8988T (cell line): Measurements from ENCODE around the gene KCNH8.
"Not testable (repeated sequence)": the region's sequence is repeated elsewhere in the genome, so short reads cannot be mapped to it uniquely, and the experiment has no call there.

Experiments used
- DNase-seq: peaks from one replicate; pipeline ENCODE4 v3.0.0; 2011

The KCNH8 gene

DNA sequence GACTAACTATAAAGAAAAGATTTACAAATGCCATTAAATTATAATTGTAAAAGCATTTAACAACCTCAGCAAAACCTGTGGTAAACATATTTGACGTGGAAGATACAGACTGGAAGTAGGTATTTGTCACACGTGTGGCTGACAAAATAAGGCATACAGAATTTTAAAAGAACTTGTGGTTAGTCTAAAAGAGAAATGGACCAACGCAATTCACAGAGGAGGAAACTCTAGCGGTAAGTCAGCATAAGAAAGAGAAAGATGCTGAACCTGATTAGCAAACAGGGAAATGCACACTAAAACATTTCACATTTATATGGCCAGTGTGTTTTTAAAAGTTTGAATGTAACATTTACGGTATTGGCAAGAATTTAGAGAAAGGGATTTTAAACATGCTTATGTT, 35.3 kb downstream of the KCNH8 start:
- DNase-seq: no peak

DNA sequence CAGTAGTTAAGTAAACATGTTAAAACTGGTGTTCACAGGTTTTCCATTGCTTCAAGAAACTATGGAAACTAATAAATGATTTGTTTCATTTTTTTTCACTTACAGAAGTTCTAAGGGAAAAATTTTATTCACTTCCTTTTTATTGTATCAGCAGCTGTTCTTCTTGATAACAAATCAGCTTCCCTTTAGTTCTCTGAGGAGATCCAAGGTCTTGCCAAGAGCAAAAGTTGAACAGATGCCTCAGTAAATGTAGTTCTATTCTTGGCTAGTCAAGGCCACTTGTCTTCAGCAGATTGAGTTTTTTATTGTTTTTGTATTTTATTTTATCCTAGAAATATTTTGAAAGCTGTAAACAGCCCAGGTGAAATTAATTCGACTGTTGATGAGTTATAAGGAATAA, 41.8 kb downstream of the KCNH8 start:
- no peak for DNase-seq

DNA sequence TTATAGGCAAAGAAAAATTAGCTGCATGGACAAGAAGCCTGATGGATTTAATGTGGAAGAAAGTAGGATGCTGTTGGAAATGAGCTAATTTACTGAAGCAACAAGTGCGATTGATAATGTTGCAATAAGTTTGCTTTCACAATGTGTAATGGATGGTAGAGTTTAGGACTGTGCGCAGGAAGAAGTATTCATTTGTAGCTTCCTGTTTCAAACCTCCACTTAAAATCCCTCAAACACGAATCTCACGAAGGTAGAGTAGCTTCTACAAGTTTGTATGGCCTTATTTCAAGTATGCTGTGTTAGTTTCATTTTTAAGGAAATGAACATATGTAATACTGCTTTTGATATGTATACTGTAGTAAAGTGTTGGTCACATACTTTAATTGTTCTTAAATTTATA, 42.3 kb downstream of the KCNH8 start:
- no peak for DNase-seq

DNA sequence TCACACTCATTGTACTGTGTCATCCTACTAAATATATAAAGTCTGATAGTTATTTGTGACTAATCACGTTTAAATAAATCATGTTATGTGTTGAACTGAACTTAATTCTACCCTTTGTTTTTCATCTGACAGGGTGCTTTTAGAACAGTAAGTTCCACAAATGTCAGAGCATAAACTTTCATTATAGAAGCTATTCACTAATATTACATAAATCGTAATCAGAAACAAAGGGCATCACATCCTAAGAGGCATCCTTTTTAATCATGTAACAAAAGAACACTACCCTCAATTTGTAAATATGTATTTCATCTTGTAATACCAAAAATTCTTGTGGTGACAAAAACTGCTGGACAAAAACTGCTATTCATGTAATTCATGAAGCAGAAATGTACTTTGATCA, 50.8 kb downstream of the KCNH8 start:
- DNase-seq: no peak

DNA sequence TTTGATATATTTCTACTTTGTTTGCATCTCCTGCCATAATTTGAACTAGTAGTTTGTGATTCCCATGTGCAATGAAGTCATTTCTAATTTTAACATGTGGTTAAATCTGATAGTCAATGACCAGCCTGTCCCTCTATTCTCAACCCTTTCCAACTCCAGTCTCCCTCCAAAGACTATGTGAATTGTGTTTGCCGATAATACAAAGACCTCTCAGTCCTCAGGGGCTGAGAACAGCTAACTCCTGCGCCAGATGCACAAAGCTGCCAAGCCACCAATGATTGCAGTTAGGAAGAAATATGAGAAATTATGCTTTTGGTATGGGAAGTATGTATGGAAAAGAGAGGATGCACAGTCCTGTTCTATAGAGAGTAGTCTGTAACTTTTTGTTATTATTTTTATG, 54.0 kb downstream of the KCNH8 start:
- DNase-seq: no peak

DNA sequence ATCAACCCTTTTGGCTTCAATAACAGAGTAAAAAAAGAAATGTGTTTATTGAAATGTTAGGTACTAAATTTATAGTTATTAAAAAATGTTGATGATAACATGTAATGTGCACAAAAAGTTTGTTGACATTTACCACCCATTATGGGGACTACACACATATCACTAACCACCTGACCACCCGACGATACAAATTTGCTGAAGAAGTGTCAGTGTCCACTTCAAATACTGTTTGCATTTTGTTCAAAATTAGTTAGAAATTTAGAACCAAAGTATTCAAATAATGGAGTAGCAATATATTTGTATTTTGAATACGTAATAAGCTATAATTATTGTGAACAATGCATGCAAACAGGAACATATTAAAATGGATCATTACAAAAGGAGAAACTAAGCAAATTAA, 54.4 kb downstream of the KCNH8 start:
- DNase-seq: no peak

DNA sequence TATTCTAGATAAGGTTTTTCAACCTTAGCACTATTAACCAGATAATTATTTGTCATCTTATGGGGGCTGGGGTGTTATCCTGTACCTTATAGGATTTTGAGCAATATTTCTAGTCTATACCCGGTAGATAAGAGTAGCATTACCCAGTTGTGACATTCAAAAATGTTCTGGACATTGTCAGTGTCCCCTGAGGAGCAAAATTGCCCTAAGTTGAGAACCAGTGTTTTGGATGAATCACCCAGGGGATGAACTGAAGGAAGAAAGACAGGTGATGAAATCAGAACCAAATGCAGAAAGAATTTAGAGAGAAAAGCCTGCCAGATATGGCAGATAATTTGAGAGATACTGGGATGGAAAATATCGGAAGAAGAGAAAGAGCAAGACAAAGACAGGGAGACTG, 58.2 kb downstream of the KCNH8 start:
- DNase-seq: no peak

DNA sequence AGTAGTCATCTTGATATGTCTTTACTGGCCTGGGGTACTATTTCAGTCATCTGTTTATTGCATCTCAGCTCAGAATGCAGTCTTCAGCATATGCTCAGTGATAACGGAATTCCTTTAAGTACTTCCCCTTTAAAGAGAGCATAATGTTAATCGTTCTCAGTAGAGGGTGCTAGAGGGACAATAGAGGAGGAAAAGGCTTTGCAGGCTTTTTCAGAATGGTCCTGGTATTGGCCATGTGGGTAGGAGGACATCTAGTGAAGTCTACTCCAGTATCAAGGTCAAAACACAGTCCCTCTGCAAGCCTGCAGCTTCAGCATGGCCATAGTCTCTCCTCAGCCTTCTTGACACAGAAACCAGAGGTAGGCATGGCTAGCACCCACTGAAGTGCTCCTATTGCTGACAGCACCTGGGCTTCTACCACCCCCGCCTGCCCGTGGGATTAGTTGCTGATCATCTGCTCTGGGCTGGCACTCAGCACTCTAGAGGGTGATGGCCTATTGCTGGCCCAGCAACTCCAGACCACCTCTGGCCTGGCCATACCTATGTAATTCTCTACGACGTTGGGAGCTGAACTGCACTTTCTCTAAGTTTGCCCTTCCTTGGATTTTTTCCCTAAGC, 65.4 kb downstream of the KCNH8 start:
- DNase-seq: no peak

DNA sequence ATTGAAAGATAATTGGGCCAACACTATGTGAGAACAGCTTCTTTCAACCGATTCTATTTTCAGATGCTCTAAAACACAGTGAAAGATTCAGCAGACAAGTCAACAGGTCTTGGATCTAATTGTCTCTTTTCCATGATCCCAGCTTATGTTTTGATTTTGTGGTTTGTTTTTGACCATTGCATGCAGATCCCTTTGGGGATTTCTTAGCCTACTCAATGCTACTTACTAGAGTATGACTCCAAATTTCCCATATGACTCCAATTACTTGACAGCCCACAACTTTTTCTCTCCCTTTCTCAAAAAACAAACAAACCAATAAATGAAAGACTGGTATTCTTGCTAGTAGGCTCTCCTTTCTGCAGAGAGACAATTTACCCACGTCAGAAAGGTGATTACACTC, 67.1 kb downstream of the KCNH8 start:
- no peak for DNase-seq

DNA sequence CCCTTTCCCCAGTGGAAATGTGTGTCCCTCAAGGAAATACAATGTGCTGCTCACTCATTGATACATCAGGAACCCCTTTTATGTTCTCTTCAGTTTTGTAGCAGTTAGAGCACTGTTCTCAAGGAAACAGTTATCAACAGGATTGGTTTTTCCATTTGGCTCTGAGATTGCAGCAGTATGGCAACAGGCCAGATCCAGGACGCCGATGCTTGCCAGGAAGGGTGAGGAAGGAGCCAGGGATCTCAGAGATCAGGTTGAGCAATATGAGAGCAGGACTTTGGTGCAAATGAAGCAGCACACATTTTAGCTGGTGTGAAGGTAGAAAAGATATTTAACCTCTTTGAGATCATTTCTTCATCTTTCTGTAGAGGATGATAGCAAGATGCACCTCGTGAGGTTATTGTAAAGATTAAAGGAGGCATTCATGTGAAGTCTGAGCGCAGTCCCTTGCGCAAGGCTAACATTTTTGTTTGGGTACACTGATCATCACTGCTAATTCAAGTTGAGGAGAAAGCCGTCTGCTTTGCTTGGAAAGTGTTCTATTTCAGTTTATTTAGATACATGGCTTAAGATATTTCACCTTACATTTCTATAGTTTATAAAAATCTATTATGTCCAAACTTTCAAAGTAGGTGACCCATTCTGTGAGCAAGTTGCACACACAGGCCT, 68.5 kb downstream of the KCNH8 start:
- no peak for DNase-seq

DNA sequence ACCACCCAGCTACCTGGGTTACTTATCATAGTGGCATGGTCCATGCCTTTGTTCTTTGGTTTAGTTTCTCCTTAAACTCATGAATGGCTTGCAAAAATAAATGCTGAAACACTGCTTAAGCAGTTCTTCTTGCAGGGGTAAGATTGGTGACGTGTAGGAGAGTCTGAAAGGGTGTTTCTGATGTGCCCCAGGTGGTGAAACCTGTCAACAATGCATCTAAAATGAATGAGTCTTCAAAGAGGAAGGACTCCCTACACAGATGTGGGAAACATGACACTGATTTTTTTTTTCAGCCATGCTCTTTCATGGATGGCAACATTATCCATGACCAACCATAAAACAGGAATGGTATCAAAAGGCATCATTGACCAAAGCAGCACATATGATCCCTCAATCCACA, 72.0 kb downstream of the KCNH8 start:
- DNase-seq: no peak

DNA sequence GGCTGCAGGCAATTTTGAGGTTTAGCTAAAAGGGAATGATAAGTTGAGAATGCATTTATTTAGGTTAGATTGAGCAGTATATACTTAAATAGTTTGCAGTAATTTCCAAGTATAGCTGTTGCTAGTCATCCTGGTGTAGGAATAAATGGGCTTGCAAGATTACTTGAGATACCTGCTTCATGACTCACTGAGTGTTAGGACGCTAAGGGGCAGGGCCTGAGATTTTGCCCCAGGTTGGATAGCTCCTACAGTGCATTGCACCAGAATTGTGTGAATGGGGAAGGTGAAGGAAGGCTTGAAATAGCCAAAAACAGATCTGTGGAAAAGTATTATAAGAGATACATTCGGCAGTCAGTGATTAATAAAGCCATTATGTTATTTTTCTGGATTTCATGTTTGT, 72.8 kb downstream of the KCNH8 start:
- DNase-seq: no peak

DNA sequence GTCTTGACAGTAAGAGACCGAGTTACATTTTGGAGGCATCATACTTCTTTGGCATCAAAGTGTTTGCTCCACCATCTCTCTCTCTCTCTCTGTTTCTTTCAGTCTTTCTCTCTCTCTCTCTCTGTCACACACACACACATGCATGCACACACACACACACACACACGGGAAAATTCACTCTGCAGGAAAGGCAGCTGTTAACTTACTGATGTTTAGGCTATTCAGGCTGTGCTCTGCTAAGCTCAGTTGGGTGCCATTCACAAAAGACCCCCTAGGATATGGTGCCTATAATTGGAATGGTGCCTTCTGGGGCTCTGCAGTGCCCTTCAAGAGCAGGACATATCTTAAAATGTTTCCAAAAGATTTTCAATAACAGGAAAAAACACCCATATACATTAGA, 78.2 kb downstream of the KCNH8 start:
- DNase-seq: no peak

DNA sequence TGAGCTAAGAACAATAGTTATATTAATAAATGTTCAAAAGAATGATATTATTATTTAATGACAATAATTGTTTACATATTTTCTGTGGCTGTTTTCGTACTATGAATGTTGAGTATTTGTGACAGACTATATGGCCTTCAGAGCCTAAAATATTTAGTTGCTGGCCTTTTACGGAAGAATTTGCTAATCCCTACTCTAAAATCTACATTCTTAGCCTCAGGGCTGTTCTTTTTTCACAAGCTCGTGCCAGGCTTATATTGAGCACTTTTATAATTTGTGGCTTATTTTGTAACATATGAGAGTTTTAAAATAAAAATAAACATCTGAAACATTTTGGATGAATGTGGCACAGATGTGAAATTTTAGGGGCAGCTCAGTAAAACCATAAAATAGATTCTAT, 79.9 kb downstream of the KCNH8 start:
- no peak for DNase-seq

DNA sequence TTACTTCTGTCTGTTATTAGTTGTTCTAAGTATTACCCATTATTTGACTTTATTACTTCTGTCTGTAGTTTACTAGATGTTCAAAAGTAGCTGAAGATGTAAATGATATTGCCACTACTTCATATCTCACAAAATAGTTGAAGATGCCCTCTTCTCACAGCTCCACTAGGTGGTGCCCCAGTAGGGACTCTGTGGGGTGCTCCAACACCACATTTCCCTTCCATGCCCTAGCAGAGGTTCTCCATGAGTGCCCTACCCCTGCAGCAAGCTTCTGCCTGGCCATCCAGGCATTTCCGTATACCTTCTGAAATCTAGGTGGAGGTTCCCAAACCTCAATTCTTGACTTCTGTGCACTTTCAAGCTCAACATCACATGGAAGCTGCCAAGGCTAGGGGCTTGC, 80.8 kb downstream of the KCNH8 start:
- no peak for DNase-seq

DNA sequence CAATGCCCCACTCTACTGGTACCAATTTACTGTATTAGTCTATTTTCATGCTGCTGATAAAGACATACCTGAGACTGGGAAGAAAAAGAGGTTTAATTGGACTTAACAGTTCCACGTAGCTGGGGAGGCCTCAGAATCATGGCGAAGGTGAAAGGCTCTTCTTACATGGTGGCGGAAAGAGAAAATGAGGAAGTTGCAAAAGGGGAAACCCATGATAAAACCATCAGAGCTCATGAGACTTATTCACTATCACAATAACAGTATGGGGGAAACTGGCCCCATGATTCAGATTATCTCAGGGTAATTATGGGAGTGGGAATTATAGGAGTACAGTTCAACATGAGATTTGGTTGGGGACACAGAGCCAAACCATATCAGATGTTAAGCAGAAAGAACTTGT, 81.6 kb downstream of the KCNH8 start:
- DNase-seq: not testable (repeated sequence)

DNA sequence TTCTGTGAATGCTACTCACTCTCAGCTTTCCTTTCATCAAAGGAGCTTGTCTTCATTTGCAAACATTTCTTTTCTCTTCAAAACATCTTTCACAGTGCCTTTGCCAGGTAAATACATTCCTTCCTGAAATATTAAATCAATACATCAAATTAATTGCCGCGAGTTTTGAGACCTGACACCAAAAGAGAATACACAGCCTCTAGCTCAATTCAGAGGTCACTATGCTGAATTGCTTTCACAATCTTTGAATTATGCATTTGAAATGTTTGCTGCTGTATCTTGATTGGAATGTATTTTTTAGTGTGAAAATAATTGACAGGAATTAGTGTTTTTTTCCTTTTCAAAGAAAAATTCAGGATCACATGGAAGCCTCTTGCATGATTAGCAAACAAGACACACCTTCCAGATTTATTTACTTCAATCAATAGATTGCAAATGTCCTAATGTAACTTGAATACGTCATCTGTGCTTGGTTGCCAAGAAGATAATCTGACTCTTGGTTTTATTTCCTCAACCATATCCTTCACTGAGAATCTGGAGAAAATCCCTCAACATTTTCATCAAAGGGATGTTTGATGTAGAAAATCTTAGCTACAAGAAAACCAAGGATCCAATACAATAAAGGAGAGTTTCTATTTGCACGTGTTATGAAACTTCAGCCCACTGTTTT, 83.6 kb downstream of the KCNH8 start:
- no peak for DNase-seq

DNA sequence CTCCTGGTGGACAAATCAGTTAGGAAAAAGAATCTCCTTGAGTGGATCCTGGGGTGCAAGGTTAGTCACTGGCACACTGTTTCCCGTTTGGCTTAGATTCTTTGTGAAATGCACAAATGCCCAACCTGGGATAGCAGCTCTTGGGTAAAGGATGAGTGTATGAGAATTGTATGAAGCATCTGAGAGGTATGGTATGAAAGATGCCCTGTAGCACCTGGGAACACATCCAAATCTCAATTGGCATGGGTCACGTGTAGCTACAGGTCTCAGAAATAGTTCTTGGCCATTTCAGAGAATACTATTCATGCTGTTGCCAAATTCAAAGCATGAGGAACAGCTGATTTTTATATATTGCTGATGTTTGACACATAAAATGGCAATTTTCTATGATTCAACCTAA, 84.3 kb downstream of the KCNH8 start:
- DNase-seq: no peak

DNA sequence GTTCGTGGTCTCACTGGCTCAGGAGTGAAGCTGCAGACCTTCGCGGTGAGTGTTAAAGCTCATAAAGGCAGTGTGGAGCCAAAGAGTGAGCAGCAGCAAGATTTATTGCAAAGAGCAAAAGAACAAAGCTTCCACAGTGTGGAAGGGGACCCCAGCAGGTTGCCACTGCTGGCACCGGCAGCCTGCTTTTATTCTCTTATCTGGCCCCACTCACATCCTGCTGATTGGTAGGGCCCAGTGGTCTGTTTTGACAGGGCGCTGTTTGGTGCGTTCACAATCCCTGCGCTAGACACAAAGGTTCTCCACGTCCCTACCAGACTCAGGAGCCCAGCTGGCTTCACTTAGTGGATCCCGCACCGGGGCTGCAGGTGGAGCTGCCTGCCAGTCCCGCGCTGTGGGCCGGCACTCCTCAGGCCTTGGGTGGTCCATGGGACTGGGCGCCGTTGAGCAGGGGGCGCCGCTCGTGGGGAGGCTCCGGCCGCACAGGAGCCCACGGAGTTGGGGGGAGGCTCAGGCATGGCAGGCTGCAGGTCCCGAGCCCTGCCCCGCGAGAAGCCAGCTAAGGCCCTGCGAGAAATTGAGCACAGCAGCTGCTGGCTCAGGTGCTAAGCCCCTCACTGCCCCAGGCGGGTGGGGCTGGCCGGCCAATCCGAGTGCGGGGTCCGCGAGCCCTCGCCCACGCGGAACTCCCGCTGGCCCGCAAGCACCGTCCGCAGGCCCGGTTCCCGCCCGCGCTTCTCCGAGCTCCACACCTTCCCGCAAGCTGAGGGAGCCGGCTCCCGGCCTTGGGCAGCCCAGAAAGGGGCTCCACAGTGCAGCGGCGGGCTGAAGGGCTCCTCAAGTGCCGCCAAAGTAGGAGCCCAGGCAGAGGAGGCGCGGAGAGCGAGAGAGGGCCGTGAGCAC, 85.8 kb downstream of the KCNH8 start:
- not testable (repeated sequence) for DNase-seq

DNA sequence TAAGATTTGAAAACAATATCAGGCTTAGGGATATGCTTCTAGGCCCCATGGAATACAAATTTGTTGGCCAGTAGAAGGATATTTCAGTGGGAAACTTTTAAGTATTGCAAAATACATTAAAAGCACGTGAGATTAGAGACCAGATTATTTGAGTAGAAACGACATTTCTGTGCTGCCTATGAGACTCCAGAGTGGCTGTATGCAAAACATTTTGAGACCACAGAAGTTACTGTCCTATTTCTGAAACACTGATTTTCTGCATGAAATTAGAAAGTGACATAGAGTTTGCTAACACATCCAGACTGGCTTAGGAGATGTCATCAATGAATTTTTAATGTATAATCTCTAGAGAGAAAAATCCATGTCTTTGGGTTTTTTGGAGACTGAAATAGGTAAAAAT, 99.8 kb downstream of the KCNH8 start:
- no peak for DNase-seq

DNA sequence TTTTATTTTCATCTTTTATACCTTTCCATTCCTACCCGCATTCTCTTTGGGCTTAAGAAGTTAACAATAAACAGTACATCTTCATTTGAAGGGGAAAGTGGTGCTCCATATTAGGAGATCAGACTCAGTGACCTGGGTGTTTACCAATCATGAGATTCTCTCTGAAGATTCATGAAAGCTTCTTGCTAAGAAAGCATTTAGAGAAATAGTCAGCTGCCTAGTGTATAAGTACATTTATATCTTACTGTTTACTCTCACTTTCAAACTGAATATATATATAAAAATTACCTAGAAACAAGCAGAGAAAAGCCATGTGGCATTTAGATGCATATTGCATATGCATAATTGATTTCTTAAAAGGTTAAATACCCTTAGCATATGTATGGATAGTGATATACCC, 100.5 kb downstream of the KCNH8 start:
- DNase-seq: no peak

DNA sequence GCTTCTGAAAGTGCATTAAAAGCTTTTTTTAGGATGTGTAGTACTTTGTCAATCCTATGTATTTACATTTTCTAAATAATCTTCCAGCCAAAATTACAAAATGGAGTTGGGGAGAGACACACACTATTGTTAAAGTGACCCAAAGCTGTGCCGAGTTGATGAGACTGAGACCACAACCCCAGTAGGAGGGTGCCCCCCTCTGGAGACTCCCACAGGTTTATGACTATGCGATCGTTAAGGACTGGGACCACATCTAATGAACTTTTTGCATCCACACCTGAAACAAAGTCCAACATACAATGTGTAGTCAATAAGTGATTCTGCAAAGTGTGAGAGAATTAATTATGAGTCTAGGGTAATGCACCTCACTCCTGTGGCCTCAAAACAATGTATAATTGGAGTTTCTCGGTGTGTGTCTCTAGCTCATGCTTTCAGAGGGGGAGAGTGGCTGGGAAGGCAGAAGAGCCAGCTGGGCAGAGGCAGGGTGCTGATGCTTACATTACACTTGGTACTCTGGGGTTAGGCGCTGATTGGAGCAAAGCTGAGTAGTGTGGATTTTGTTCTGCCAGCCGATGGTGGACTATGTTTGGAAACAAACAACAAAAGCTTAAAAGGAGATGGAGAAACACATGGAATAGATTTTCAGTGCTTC, 102.8 kb downstream of the KCNH8 start:
- no peak for DNase-seq

DNA sequence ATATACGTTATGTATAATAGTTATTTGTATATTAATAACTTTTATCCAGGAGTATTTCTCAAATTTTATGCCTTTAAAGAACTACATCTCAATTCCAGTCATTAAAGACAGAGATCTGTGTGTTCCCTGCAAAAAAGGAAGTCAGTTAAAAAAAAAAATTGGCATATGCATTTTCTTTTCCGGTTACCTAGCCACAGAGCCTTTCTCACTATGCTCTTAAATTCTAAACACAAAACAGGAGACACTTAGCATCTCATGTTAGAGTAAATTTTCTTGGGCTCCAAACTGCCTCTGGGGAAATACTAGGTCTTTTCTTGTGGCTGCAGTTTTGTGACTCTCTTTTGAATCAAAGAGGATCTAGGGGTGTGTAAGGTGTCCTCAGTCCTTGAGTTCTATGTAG, 105.9 kb downstream of the KCNH8 start:
- no peak for DNase-seq
